Smooth muscle cell (in vitro differentiated cells): ENCODE data around the gene UBE2D3. TPM values are rescaled to one million over a fixed set of nuclear protein-coding genes. Genes with fewer than 3 reads are reported as not detected.

Experiments
- DNase-seq: peaks from one replicate; lab custom pipeline; 2025; ENCODE audit not compliant: unreplicated experiment; lab: John Stamatoyannopoulos, UW
- H2AFZ ChIP-seq: fragments of 200-600 bp; sonication (generic); 2 replicates; pipeline ENCODE4 v1.6.0; 2016; ENCODE audit warnings: antibody characterized with exemption, low read depth, mild to moderate bottlenecking
- H3F3A ChIP-seq: fragments of 200-600 bp; sonication (generic); 2 replicates; pipeline ENCODE4 v1.6.0; 2017; ENCODE audit warnings: antibody characterized with exemption, low read depth
- H3K27ac ChIP-seq: fragments of 200-600 bp; sonication (generic); 2 replicates; pipeline ENCODE4 v1.5.1; 2016; ENCODE audit warnings: low read depth, mild to moderate bottlenecking
- H3K27me3 ChIP-seq: fragments of 200-600 bp; sonication (generic); 2 replicates; pipeline ENCODE4 v1.6.1; 2016; ENCODE audit warnings: low read depth, mild to moderate bottlenecking
- H3K36me3 ChIP-seq: fragments of 200-600 bp; sonication (generic); 2 replicates; pipeline ENCODE4 v1.5.1; 2016; ENCODE audit warnings: low read depth
- H3K4me1 ChIP-seq: fragments of 200-600 bp; sonication (generic); 2 replicates; pipeline ENCODE4 v1.5.1; 2016; ENCODE audit warnings: low read depth
- H3K4me2 ChIP-seq: fragments of 200-600 bp; sonication (generic); 2 replicates; pipeline ENCODE4 v1.6.0; 2016; ENCODE audit warnings: mild to moderate bottlenecking
- H3K4me3 ChIP-seq: fragments of 200-600 bp; sonication (generic); 2 replicates; pipeline ENCODE4 v1.5.1; 2016; ENCODE audit warnings: mild to moderate bottlenecking
- H3K79me2 ChIP-seq: fragments of 200-600 bp; sonication (generic); 2 replicates; pipeline ENCODE4 v1.6.0; 2016; ENCODE audit warnings: low read depth, mild to moderate bottlenecking
- H3K9ac ChIP-seq: fragments of 200-600 bp; sonication (generic); 2 replicates; pipeline ENCODE4 v1.6.0; 2016; ENCODE audit warnings: low read depth
- H3K9me3 ChIP-seq: fragments of 200-600 bp; sonication (generic); replicated peaks from 2 replicates; pipeline ENCODE4 v1.5.1; 2016; ENCODE audit warnings: low read depth
- H4K20me1 ChIP-seq: fragments of 200-600 bp; sonication (generic); 2 replicates; pipeline ENCODE4 v1.6.0; 2016; ENCODE audit warnings: low read depth
- CTCF ChIP-seq: fragments of 200-600 bp; sonication (generic); IDR thresholded peaks from 2 replicates; pipeline ENCODE4 v1.5.1; 2017; ENCODE audit warnings: borderline replicate concordance, mild to moderate bottlenecking, antibody characterized with exemption; ENCODE audit not compliant: insufficient read depth, poor library complexity, severe bottlenecking
- WGBS: methylation state at CpG from one replicate; pipeline ENCODE4 v1.1.7; 2016; ENCODE audit warnings: low lambda C conversion rate; 5-methylcytosine and 5-hydroxymethylcytosine counted together
- polyA plus RNA-seq: library from polyadenylated mRNA; unstranded; fragments of >200 nt; fragmentation: Nextera tagmentation; extraction: Ambion mirVana; gene quantifications from 2 replicates; pipeline ENCODE4 v1.2.1, GENCODE V29; 2016
- total RNA-seq: library from RNA; depleted of rRNA; stranded (reverse); fragments of >200 nt; gene quantifications from 2 replicates; pipeline ENCODE4 v1.2.3, GENCODE V29; 2014

The UBE2D3 gene
- total and polyA plus RNA-seq, 2 experiments from 2014 or later, result 305 to 703 TPM

- Histone ChIP-seq H3F3A (peaks cover 27% of the 10 kb centered on the region), H3K4me1 (no peaks in the 10 kb centered on the region), H3K27me3 (no peaks in the 10 kb centered on the region), H3K36me3 (peaks cover 5% of the 10 kb centered on the region), H3K9ac (no peak overlapping the region), H3K79me2 (peaks cover 15% of the 10 kb centered on the region), H3K4me3 (no peak overlapping the region), H2AFZ (no peak overlapping the region), H3K27ac (no peak overlapping the region), H3K4me2 (no peak overlapping the region), H4K20me1 (peaks cover 32% of the 10 kb centered on the region), H3K9me3 (no peaks in the 10 kb centered on the region)
- DNase-seq, result no peak
- WGBS, result 84% methylated on average over 7 of the region's 7 CpGs
- no peak for TF ChIP-seq CTCF
These were observed 36.0 kb downstream of the UBE2D3 start for GRCh38 chr4:102791318-102791835.

DNA sequence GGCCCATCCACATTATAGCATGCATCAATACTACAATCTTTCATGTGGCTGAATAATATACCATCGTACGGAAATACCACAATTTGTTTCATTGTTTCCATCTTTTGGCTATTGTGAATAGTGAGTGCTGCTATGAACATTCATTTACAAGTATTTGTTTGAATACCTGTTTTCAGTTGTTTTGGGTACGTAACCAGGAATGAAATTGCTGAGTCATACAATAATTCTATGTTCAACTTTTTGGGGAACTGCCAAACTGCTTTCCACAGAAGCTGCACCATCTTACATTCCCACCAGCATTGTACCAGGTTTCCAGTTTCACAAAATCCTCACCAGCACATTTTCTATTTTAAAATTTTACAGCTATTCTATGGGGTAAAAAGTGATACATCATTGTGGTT is 38.0 kb downstream of the UBE2D3 start:
- 86% methylated on average over 3 of the region's 3 CpGs for WGBS
- no peak for TF ChIP-seq CTCF
- no peaks in the 10 kb centered on the region for H3K36me3 ChIP-seq

DNA sequence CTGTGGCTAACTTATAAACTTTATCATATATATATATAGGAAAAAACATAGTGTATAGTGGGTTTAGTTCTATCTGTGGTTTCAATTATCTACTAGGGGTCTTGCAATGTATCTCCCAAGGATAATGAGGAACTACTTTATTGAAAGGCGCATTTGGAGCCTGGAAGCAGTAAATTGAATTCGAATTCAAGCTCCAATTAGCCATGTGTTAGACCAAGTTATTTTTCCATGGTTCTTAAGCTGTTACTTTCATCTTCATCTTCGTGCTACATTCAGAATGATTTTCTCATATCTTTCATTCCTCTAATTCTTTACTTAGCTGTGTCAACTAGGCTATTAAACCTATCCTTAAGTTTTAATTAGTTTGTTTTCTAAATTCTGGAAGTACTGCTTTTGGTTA is 39.4 kb downstream of the UBE2D3 start:
- peak overlapping the region; percentile 23 for H3K27ac ChIP-seq
- no peak overlapping the region for H3K9ac ChIP-seq
- H3K4me1 ChIP-seq, result no peaks in the 10 kb centered on the region
- H3K36me3 ChIP-seq, result no peaks in the 10 kb centered on the region
- peaks cover 11% of the 10 kb centered on the region for H3F3A ChIP-seq
- WGBS, result 96% methylated on average over 3 of the region's 3 CpGs
- TF ChIP-seq CTCF, result no peak
- DNase-seq, result no peak
- no peaks in the 10 kb centered on the region for H3K27me3 ChIP-seq
- no peaks in the 10 kb centered on the region for H3K79me2 ChIP-seq
- H3K9me3 ChIP-seq, result no peaks in the 10 kb centered on the region
- H3K4me3 ChIP-seq, result no peak overlapping the region
- no peak overlapping the region for H2AFZ ChIP-seq
- no peak overlapping the region for H3K4me2 ChIP-seq
- peaks cover 4% of the 10 kb centered on the region for H4K20me1 ChIP-seq

More for the DNA sequence above, 38.0 kb downstream of the UBE2D3 start:
- Histone ChIP-seq H3K27me3 (no peaks in the 10 kb centered on the region), H3F3A (peaks cover 18% of the 10 kb centered on the region), H3K9me3 (no peaks in the 10 kb centered on the region), H3K4me1 (no peaks in the 10 kb centered on the region), H4K20me1 (peaks cover 12% of the 10 kb centered on the region), H3K9ac (no peak overlapping the region), H3K27ac (peak overlapping the region; percentile 11), H3K79me2 (peaks cover 2% of the 10 kb centered on the region), H2AFZ (no peak overlapping the region), H3K4me2 (no peak overlapping the region), H3K4me3 (no peak overlapping the region)
- no peak for DNase-seq
